Measurements from ENCODE around the gene UFC1. TPM values are rescaled to one million over a fixed set of nuclear protein-coding genes. Genes with fewer than 3 reads are reported as not detected.
A peak's percentile ranks its signal among the peaks of the same experiment; 100 is the strongest.

Gene UFC1
- total RNA-seq, 5 donors from 2014 or later (not counting 1 experiment from before 2014, with no cell fraction given) = 82.9 to 109 (median 93.8) TPM

DNA sequence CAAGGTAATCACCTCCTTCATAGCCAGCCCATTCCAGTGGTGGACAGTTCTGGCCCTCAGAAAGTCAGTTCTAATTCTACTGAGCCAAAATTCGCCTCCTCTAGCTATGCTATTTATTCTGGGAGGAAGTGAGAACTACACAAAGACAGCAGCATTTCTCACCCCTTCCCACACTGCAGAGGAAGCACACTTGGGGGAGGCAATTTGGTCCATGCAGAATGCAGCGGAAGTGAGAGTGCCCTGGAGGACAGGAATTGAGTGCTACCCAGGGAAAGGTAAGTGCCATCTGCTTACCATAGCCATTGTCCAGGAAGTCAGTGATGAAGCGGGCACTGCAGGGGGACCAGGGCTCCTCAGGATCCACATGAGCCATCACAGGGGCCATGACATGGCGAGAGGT lies 41.4 kb downstream of the UFC1 start:
- DNase-seq (no peak), ATAC-seq (replicated peaks in 1 of 4) (peak in 2 of 4 experiments; percentile 27 to 30)
- H3K36me3 ChIP-seq (ENCODE audit: control insufficient read depth in 2 of 2, extremely low read depth in 1 of 2, insufficient read depth in 1 of 2, low read length in 1 of 2) = no peaks in the 10 kb centered on the region
- ChIA-PET CTCF (interaction anchor here in 1 of 2 donors (1.3 kb wide), 1 partner anchor 30 kb away, joined by 5 read pairs; the partner anchor contains the start of gene TOMM40L), POLR2A (interaction anchor here in 1 of 2 donors (0.5 kb wide), 1 partner anchor 12 kb away, joined by 3 read pairs; no protein-coding TSS in a partner anchor)
- H3K4me1 ChIP-seq (ENCODE audit: control insufficient read depth in 1 of 2, extremely low read depth in 1 of 2, insufficient read depth in 2 of 2, low read length in 2 of 2) = peaks cover 16 to 66% of the 10 kb centered on the region in 2 experiments
- no peaks in the 10 kb centered on the region for H3K27me3 ChIP-seq (replicated peaks in 1 of 2; ENCODE audit: control insufficient read depth in 2 of 2, extremely low read depth in 1 of 2, insufficient read depth in 2 of 2, low read length in 1 of 2)
- WGBS (ENCODE audit: insufficient coverage) = 67% methylated on average over 2 of the region's 4 CpGs
- Mint-ChIP-seq H3K9me3 (no peaks in the 10 kb centered on the region), H3K27ac (peak overlapping the region; percentile 86 to 87), H3K4me3 (peak overlapping the region in 1 of 3 donors; percentile 45), H3K36me3 (no peaks in the 10 kb centered on the region), H3K27me3 (no peaks in the 10 kb centered on the region), H3K4me1 (peaks cover 38 to 47% (median 43%) of the 10 kb centered on the region in 3 donors)
- no peak overlapping the region for H3K4me3 ChIP-seq (ENCODE audit: control insufficient read depth in 1 of 2, extremely low read depth in 1 of 2, low read length in 1 of 2)
- no peaks in the 10 kb centered on the region for H3K9me3 ChIP-seq
- H3K27ac ChIP-seq (ENCODE audit: low read length) = peak overlapping the region; percentile 10

DNA sequence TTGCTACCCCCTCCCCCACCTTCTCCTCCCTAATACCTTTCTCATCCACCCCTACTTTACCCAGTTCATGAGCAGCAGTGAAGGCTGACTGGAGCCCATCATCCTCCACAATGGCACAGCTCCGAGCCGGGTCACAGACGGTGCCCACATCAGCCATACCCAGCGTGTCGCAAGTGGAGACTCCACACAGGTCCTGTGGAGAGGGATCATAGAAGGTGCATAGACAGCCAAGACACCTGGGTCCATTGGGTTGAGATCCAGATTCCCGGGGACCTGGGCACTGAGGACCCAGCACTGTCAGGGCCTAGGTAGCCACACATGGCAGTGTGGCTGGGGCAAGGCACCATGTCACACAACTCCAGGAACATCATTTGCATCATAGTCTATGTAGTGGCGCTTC lies 42.3 kb downstream of the UFC1 start:
- Mint-ChIP-seq H3K27me3 (no peaks in the 10 kb centered on the region), H3K9me3 (no peaks in the 10 kb centered on the region), H3K4me1 (peaks cover 46 to 53% (median 53%) of the 10 kb centered on the region in 3 donors), H3K4me3 (no peak overlapping the region), H3K27ac (no peak overlapping the region), H3K36me3 (no peaks in the 10 kb centered on the region)
- H3K9me3 ChIP-seq = no peaks in the 10 kb centered on the region
- H3K27ac ChIP-seq (ENCODE audit: low read length) = no peak overlapping the region
- WGBS (ENCODE audit: insufficient coverage) = 100% methylated on average over 3 of the region's 7 CpGs
- DNase-seq (no peak), ATAC-seq (replicated peaks in 1 of 4) (no peak)
- H3K4me3 ChIP-seq (ENCODE audit: control insufficient read depth in 1 of 2, extremely low read depth in 1 of 2, low read length in 1 of 2) = no peak overlapping the region
- POLR2A ChIA-PET = no interaction called here
- H3K4me1 ChIP-seq (ENCODE audit: control insufficient read depth in 1 of 2, extremely low read depth in 1 of 2, insufficient read depth in 2 of 2, low read length in 2 of 2) = peaks cover 20 to 69% of the 10 kb centered on the region in 2 experiments
- no peaks in the 10 kb centered on the region for H3K27me3 ChIP-seq (replicated peaks in 1 of 2; ENCODE audit: control insufficient read depth in 2 of 2, extremely low read depth in 1 of 2, insufficient read depth in 2 of 2, low read length in 1 of 2)
- CTCF ChIA-PET = no interaction called here
- no peaks in the 10 kb centered on the region for H3K36me3 ChIP-seq (ENCODE audit: control insufficient read depth in 2 of 2, extremely low read depth in 1 of 2, insufficient read depth in 1 of 2, low read length in 1 of 2)

DNA sequence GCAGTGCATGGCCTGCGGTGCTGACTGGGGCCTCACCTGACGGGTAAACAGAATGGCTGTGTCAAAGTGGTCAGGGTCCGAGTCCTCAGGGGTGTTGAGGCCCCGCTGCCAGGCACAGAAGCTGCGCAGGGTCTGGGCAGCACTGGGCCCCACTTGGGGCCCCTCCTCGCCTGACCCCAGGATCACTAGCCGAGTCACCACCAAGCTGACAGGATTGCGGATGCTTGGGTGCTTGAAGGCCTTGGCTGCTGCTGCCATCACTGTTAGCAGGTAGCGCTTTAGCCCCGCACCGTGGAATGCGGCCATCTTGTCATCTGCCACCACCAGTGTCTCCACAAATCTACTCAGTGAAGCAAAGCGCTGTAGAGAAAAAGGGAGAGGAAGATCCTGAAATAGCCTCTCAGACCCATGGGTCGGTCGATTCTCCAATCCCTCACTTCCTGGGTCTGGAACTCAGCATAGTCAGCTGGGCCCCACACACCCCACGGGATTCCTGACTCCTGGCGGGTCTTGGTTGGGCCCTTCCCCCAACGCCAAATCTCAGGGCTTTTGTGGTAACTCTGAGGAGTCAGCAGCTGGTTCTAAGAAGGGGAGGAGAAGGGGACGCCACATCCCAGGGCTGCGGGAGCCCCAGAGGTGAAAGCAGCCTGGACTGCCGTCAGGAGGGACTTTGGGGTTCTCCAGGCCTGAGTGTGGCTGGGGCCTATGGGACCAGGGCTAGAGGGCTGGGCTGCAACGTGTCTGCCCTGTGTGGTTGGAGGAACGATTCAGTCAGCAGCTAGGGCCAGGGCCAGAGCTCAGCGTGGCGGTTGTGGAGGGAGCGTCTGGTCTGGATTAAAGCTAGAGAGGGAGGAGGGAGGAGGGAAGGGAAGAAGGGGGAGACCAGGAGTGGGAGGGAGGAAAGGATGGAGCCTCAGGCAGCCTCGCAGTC lies 43.0 kb downstream of the UFC1 start:
- H3K9me3 Mint-ChIP-seq = no peaks in the 10 kb centered on the region
- no peak overlapping the region for H3K4me3 Mint-ChIP-seq
- Histone ChIP-seq H3K36me3 (ENCODE audit: control insufficient read depth in 2 of 2, extremely low read depth in 1 of 2, insufficient read depth in 1 of 2, low read length in 1 of 2) (no peaks in the 10 kb centered on the region), H3K4me3 (ENCODE audit: control insufficient read depth in 1 of 2, extremely low read depth in 1 of 2, low read length in 1 of 2) (no peak overlapping the region), H3K27me3 (replicated peaks in 1 of 2; ENCODE audit: control insufficient read depth in 2 of 2, extremely low read depth in 1 of 2, insufficient read depth in 2 of 2, low read length in 1 of 2) (no peaks in the 10 kb centered on the region), H3K4me1 (ENCODE audit: control insufficient read depth in 1 of 2, extremely low read depth in 1 of 2, insufficient read depth in 2 of 2, low read length in 2 of 2) (peaks cover 25 to 76% of the 10 kb centered on the region in 2 experiments), H3K9me3 (no peaks in the 10 kb centered on the region), H3K27ac (ENCODE audit: low read length) (no peak overlapping the region)
- H3K4me1 Mint-ChIP-seq = peaks cover 51 to 58% (median 57%) of the 10 kb centered on the region in 3 donors
- ATAC-seq (replicated peaks in 1 of 4) (no peak), DNase-seq (no peak)
- no peaks in the 10 kb centered on the region for H3K27me3 Mint-ChIP-seq
- H3K36me3 Mint-ChIP-seq = no peaks in the 10 kb centered on the region
- WGBS (ENCODE audit: insufficient coverage) = 93% methylated on average over 16 of the region's 27 CpGs
- ChIA-PET CTCF (interaction anchor here in 1 of 2 donors (0.7 kb wide), 1 partner anchor 177 kb away, joined by 4 read pairs; no protein-coding TSS in a partner anchor), POLR2A (no interaction called here)
- H3K27ac Mint-ChIP-seq = no peak overlapping the region

DNA sequence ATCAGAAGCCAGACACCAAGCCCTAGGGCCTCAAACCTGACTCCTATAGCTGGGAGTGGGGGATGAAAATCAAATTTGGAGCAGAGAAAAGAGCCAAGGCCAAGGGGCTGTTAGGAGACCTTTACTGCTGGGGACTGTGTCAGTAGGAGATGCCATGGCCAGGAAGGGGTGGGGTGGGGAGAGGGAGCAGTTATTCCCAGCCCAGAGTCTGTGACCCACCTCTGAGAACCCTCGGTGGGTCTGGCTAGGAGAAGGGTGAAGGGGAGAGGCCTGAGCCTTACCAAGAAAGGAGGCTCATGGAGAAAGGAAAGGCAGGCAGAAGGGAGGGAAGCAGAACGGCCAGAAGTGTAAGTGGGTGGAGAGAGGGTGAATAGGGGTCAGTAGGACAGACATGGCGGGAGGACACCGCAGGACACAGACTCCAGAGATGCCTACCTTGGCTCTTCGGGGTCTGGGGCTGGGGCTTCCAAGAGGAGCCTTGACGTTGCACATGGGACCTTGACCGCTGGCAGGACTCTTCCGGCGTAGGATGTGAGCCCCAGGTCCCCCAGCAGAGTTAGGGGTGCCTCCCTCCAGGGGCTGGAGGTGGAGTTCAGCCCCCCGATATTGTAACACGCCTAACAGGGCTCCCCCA lies 43.9 kb downstream of the UFC1 start:
- no peaks in the 10 kb centered on the region for H3K9me3 ChIP-seq
- no peak overlapping the region for H3K4me3 ChIP-seq (ENCODE audit: control insufficient read depth in 1 of 2, extremely low read depth in 1 of 2, low read length in 1 of 2)
- Mint-ChIP-seq H3K36me3 (no peaks in the 10 kb centered on the region), H3K27ac (no peak overlapping the region), H3K4me3 (no peak overlapping the region), H3K9me3 (no peaks in the 10 kb centered on the region), H3K4me1 (peaks cover 49 to 56% (median 51%) of the 10 kb centered on the region in 3 donors), H3K27me3 (no peaks in the 10 kb centered on the region)
- ChIA-PET CTCF (interaction anchor here in 1 of 2 donors (0.6 to 1.6 kb wide), 2 partner anchors 28 to 109 kb away, joined by 5 to 8 read pairs; partner anchors contain the start of gene TOMM40L), POLR2A (no interaction called here)
- H3K4me1 ChIP-seq (ENCODE audit: control insufficient read depth in 1 of 2, extremely low read depth in 1 of 2, insufficient read depth in 2 of 2, low read length in 2 of 2) = peaks cover 24 to 74% of the 10 kb centered on the region in 2 experiments
- H3K36me3 ChIP-seq (ENCODE audit: control insufficient read depth in 2 of 2, extremely low read depth in 1 of 2, insufficient read depth in 1 of 2, low read length in 1 of 2) = no peaks in the 10 kb centered on the region
- DNase-seq = no peak
- H3K27me3 ChIP-seq (replicated peaks in 1 of 2; ENCODE audit: control insufficient read depth in 2 of 2, extremely low read depth in 1 of 2, insufficient read depth in 2 of 2, low read length in 1 of 2) = no peaks in the 10 kb centered on the region
- no peak overlapping the region for H3K27ac ChIP-seq (ENCODE audit: low read length)
- no peak for ATAC-seq (replicated peaks in 1 of 4)
- 95% methylated on average over 9 of the region's 11 CpGs for WGBS (ENCODE audit: insufficient coverage)

DNA sequence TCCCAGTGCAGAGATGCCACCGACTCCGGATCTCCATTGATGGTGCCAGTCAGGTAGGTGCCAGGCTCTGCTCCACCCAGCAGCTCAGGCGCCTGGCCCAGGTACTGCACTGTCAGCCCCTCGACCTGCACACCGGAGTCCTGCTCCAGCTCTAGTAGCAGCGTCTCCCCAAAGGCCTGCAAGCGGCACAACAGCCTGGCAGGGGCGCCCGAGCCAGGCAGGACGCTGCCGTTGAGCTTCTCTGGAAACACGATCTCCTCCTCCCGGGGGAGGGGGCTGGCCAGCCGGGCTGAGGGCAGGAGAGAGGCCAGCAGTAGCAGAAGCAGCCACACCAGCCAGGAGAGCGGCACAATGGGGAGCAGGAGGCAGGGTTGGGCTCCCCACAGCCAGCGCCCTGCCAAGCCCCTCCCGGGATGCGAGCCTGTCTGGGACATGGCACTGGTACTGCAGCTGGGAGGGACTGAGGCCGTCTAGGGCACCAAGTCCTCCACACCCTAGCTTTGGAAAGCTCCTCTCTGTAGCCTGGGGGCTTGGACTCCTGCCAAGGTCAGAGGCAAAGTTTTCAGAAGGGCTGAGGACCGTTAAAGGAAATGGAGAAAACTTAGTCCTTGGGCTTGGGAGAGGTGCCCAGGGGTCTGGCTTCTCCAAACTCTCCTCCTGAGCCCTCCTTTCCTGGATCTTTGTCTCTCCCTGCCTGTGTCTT lies 44.6 kb downstream of the UFC1 start:
- Histone ChIP-seq H3K36me3 (ENCODE audit: control insufficient read depth in 2 of 2, extremely low read depth in 1 of 2, insufficient read depth in 1 of 2, low read length in 1 of 2) (no peaks in the 10 kb centered on the region), H3K4me1 (ENCODE audit: control insufficient read depth in 1 of 2, extremely low read depth in 1 of 2, insufficient read depth in 2 of 2, low read length in 2 of 2) (peaks cover 24 to 74% of the 10 kb centered on the region in 2 experiments), H3K4me3 (ENCODE audit: control insufficient read depth in 1 of 2, extremely low read depth in 1 of 2, low read length in 1 of 2) (no peak overlapping the region), H3K27ac (ENCODE audit: low read length) (no peak overlapping the region), H3K9me3 (no peaks in the 10 kb centered on the region), H3K27me3 (replicated peaks in 1 of 2; ENCODE audit: control insufficient read depth in 2 of 2, extremely low read depth in 1 of 2, insufficient read depth in 2 of 2, low read length in 1 of 2) (no peaks in the 10 kb centered on the region)
- Mint-ChIP-seq H3K36me3 (no peaks in the 10 kb centered on the region), H3K9me3 (no peaks in the 10 kb centered on the region), H3K4me3 (no peak overlapping the region), H3K27ac (no peak overlapping the region), H3K4me1 (peaks cover 47 to 55% (median 48%) of the 10 kb centered on the region in 3 donors), H3K27me3 (no peaks in the 10 kb centered on the region)
- CTCF ChIA-PET = interaction anchor here (0.7 to 1.6 kb wide), 3 partner anchors 27 to 218 kb away, joined by 3 to 5 read pairs (median 3); partner anchors contain the start of gene TOMM40L (in 1 of the 2)
- POLR2A ChIA-PET = no interaction called here
- ATAC-seq (replicated peaks in 1 of 4) (no peak), DNase-seq (no peak)
- 85% methylated on average over 13 of the region's 20 CpGs for WGBS (ENCODE audit: insufficient coverage)

Data from T-cell (primary cell).